GM23338 (cell line): ENCODE results near the gene NME5. TPM values are rescaled to one million over a fixed set of nuclear protein-coding genes. Genes with fewer than 3 reads are reported as not detected.

Experiments
- ATAC-seq: fragments of 200-7000 bp; cut with Tn5 transposase; 3 replicates; pipeline ENCODE4 v1.9.1; 2020
- DNase-seq: peaks from one replicate; pipeline ENCODE4 v3.0.0-alpha.2; 2015; ENCODE audit warnings: low spot score
- H2AFZ ChIP-seq: fragments of 200-600 bp; sonication (generic); 2 replicates; pipeline ENCODE4 v1.8.0; 2016; ENCODE audit warnings: antibody characterized with exemption, mild to moderate bottlenecking, moderate library complexity
- H3F3A ChIP-seq: fragments of 200-600 bp; sonication (generic); replicated peaks from 2 replicates; pipeline ENCODE4 v1.8.0; 2017; ENCODE audit warnings: antibody characterized with exemption, mixed run types, low read depth
- H3K27ac ChIP-seq: fragments of 200-600 bp; sonication (generic); 2 replicates; pipeline ENCODE4 v1.6.1; 2016; ENCODE audit warnings: low read depth
- H3K27me3 ChIP-seq: fragments of 200-600 bp; sonication (generic); 2 replicates; pipeline ENCODE4 v1.8.0; 2016; ENCODE audit warnings: mild to moderate bottlenecking, mixed run types, moderate library complexity; ENCODE audit not compliant: insufficient read depth
- H3K36me3 ChIP-seq: fragments of 200-600 bp; sonication (generic); 2 replicates; pipeline ENCODE4 v1.8.0; 2016; ENCODE audit warnings: mild to moderate bottlenecking; ENCODE audit not compliant: insufficient read depth
- H3K4me1 ChIP-seq: fragments of 200-600 bp; sonication (generic); 2 replicates; pipeline ENCODE4 v1.8.0; 2016; ENCODE audit warnings: mild to moderate bottlenecking, moderate library complexity; ENCODE audit not compliant: insufficient read depth
- H3K4me2 ChIP-seq: fragments of 200-600 bp; sonication (generic); 2 replicates; pipeline ENCODE4 v1.7.1; 2017; ENCODE audit warnings: mixed run types
- H3K4me3 ChIP-seq: fragments of 200-600 bp; sonication (generic); 2 replicates; pipeline ENCODE4 v1.6.1; 2016; ENCODE audit warnings: mixed run types
- H3K79me2 ChIP-seq: fragments of 200-600 bp; sonication (generic); replicated peaks from 2 replicates; pipeline ENCODE4 v1.8.0; 2017; ENCODE audit warnings: mild to moderate bottlenecking; ENCODE audit not compliant: insufficient read depth
- H3K9me2 ChIP-seq: fragments of 200-600 bp; sonication (generic); 2 replicates; pipeline ENCODE4 v1.8.0; 2017; ENCODE audit not compliant: insufficient read depth
- H4K20me1 ChIP-seq: fragments of 200-600 bp; sonication (generic); replicated peaks from 2 replicates; pipeline ENCODE4 v1.8.0; 2017; ENCODE audit warnings: mild to moderate bottlenecking; ENCODE audit not compliant: insufficient read depth
- H3K27ac Mint-ChIP-seq: 2 replicates; pipeline ENCODE4 v1.8.0; 2020; ENCODE audit warnings: inconsistent platforms, mild to moderate bottlenecking, moderate library complexity, mixed read lengths
- H3K27me3 Mint-ChIP-seq: 3 replicates; pipeline ENCODE4 v1.8.0; 2022; ENCODE audit warnings: low read depth, mild to moderate bottlenecking, moderate library complexity, mixed read lengths, inconsistent platforms; ENCODE audit not compliant: insufficient read depth, poor library complexity
- H3K36me3 Mint-ChIP-seq: 3 replicates; pipeline ENCODE4 v1.8.0; 2021; ENCODE audit warnings: low read depth, mild to moderate bottlenecking, inconsistent platforms, moderate library complexity, mixed read lengths
- H3K4me1 Mint-ChIP-seq: 3 replicates; pipeline ENCODE4 v1.8.0; 2020; ENCODE audit warnings: mild to moderate bottlenecking, inconsistent platforms, mixed read lengths
- H3K4me3 Mint-ChIP-seq: 3 replicates; pipeline ENCODE4 v1.8.0; 2021; ENCODE audit warnings: moderate library complexity, mild to moderate bottlenecking, inconsistent platforms, mixed read lengths
- H3K9me3 Mint-ChIP-seq: 3 replicates; pipeline ENCODE4 v1.8.0; 2020; ENCODE audit warnings: moderate library complexity, mild to moderate bottlenecking, inconsistent platforms, mixed read lengths
- CREB1 ChIP-seq: fragments of 250-450 bp; sonication (Bioruptor Pico); IDR thresholded peaks from 2 replicates; pipeline ENCODE4 v1.5.0; 2020; ENCODE audit warnings: low read depth, mild to moderate bottlenecking, moderate library complexity
- EZH2 ChIP-seq: fragments of 200-600 bp; sonication (generic); IDR thresholded peaks from one replicate; pipeline ENCODE4 v1.8.0; 2017; ENCODE audit warnings: antibody characterized with exemption, mild to moderate bottlenecking, low read depth; ENCODE audit not compliant: unreplicated experiment
- EZH2phosphoT487 ChIP-seq: fragments of 200-600 bp; sonication (generic); IDR thresholded peaks from one replicate; pipeline ENCODE4 v1.8.1; 2018; ENCODE audit warnings: antibody characterized with exemption; ENCODE audit not compliant: unreplicated experiment
- JUNB ChIP-seq: IDR thresholded peaks from one replicate; pipeline ENCODE4 v1.6.1; 2016; ENCODE audit warnings: antibody characterized with exemption; ENCODE audit not compliant: unreplicated experiment
- POLR2AphosphoS5 ChIP-seq: IDR thresholded peaks from 2 replicates; pipeline ENCODE4 v1.6.1; 2016; ENCODE audit warnings: antibody characterized with exemption, low read depth
- STAT1 ChIP-seq: IDR thresholded peaks from one replicate; pipeline ENCODE4 v1.6.1; 2016; ENCODE audit warnings: antibody characterized with exemption; ENCODE audit not compliant: unreplicated experiment
- ZNF331 ChIP-seq: fragments of 250-450 bp; sonication (Bioruptor Pico); IDR thresholded peaks from 2 replicates; pipeline ENCODE4 v1.5.0; 2020; ENCODE audit warnings: low read depth, mild to moderate bottlenecking, moderate library complexity
- polyA plus RNA-seq: library from polyadenylated mRNA; unstranded; fragments of >200 nt; fragmentation: Nextera tagmentation; extraction: Ambion mirVana; gene quantifications from 2 replicates; pipeline ENCODE4 v1.2.1, GENCODE V29; 2016
- total RNA-seq: library from RNA; depleted of rRNA; stranded (reverse); fragments of >200 nt; shearing (Covaris generic); gene quantifications from 2 replicates; pipeline ENCODE4 v1.2.3, GENCODE V29; 2014
- TF ChIP-seq, protein P1 (sequence below): IDR thresholded peaks from one replicate; pipeline ENCODE4 v1.6.1; 2018; ENCODE audit warnings: antibody characterized with exemption; ENCODE audit not compliant: unreplicated experiment
- TF ChIP-seq, protein P2 (sequence below): fragments of 250-450 bp; sonication (Bioruptor Pico); IDR thresholded peaks from 2 replicates; pipeline ENCODE4 v1.5.0; 2020; ENCODE audit warnings: mild to moderate bottlenecking, moderate library complexity

The NME5 gene
- total and polyA plus RNA-seq, 2 experiments from 2014 or later = 0.45 TPM; not detected in 1

- TF ChIP-seq STAT1 (no peak), ZNF331 (CRISPR knock-in tag) (no peak)
- H3K36me3 Mint-ChIP-seq = peaks cover 79% of the 10 kb centered on the region
- Histone ChIP-seq H4K20me1 (peaks cover 6% of the 10 kb centered on the region), H3K4me3 (no peak overlapping the region), H3K27ac (no peak overlapping the region), H3K9me2 (no peaks in the 10 kb centered on the region), H3K4me1 (no peaks in the 10 kb centered on the region), H3K4me2 (no peak overlapping the region), H3K79me2 (no peaks in the 10 kb centered on the region), H3K36me3 (peaks cover 80% of the 10 kb centered on the region), H3K27me3 (no peaks in the 10 kb centered on the region), H2AFZ (no peak overlapping the region), H3F3A (peaks cover 10% of the 10 kb centered on the region; the same call in 1 of the 2 replicates)
- no peak overlapping the region for H3K27ac Mint-ChIP-seq
- DNase-seq (no peak), ATAC-seq (no peak)
- H3K27me3 Mint-ChIP-seq = no peaks in the 10 kb centered on the region
- no peaks in the 10 kb centered on the region for H3K4me1 Mint-ChIP-seq
- H3K4me3 Mint-ChIP-seq = no peak overlapping the region
- H3K9me3 Mint-ChIP-seq = no peaks in the 10 kb centered on the region
Observed at GRCh38 chr5:138188626-138189025, 49.4 kb upstream of the NME5 start.

DNA sequence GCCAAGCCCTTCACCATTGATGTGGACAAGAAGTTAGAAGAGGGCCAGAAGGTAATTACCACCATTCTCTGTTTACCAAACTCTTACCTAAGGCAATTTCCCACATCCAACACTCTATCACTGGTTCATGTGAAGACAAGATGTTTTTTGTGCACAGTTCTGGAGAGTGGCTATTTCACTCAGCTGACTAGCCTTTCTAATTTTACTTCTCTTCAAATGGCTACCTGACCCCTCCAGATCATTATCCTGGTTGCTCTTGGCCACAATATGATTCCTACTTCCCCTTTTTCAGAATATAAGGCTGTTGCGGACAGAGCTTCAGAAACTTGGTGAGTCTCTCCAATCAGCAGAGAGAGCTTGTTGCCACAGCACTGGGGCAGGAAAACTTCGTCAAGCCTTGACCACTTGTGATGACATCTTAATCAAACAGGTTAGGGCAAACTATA, 46.8 kb upstream of the NME5 start:
- no peak for DNase-seq
- Mint-ChIP-seq H3K27me3 (peaks cover 4% of the 10 kb centered on the region), H3K36me3 (peaks cover 89% of the 10 kb centered on the region), H3K4me3 (no peak overlapping the region), H3K9me3 (no peaks in the 10 kb centered on the region), H3K27ac (no peak overlapping the region), H3K4me1 (no peaks in the 10 kb centered on the region)
- H3F3A ChIP-seq = peaks cover 14% of the 10 kb centered on the region; the same call in 1 of the 2 replicates
- no peaks in the 10 kb centered on the region for H3K27me3 ChIP-seq
- H3K4me1 ChIP-seq = no peaks in the 10 kb centered on the region
- H3K4me3 ChIP-seq = no peak overlapping the region
- H3K79me2 ChIP-seq = peaks cover 5% of the 10 kb centered on the region; the same call in 1 of the 2 replicates
- H3K27ac ChIP-seq = no peak overlapping the region
- H2AFZ ChIP-seq = no peak overlapping the region
- peaks cover 84% of the 10 kb centered on the region for H3K36me3 ChIP-seq
- TF ChIP-seq CREB1 (CRISPR knock-in tag) (no peak), EZH2 (no peak), EZH2phosphoT487 (no peak), JUNB (no peak), STAT1 (no peak), POLR2AphosphoS5 (no peak)
- TF ChIP-seq, protein P1, sequence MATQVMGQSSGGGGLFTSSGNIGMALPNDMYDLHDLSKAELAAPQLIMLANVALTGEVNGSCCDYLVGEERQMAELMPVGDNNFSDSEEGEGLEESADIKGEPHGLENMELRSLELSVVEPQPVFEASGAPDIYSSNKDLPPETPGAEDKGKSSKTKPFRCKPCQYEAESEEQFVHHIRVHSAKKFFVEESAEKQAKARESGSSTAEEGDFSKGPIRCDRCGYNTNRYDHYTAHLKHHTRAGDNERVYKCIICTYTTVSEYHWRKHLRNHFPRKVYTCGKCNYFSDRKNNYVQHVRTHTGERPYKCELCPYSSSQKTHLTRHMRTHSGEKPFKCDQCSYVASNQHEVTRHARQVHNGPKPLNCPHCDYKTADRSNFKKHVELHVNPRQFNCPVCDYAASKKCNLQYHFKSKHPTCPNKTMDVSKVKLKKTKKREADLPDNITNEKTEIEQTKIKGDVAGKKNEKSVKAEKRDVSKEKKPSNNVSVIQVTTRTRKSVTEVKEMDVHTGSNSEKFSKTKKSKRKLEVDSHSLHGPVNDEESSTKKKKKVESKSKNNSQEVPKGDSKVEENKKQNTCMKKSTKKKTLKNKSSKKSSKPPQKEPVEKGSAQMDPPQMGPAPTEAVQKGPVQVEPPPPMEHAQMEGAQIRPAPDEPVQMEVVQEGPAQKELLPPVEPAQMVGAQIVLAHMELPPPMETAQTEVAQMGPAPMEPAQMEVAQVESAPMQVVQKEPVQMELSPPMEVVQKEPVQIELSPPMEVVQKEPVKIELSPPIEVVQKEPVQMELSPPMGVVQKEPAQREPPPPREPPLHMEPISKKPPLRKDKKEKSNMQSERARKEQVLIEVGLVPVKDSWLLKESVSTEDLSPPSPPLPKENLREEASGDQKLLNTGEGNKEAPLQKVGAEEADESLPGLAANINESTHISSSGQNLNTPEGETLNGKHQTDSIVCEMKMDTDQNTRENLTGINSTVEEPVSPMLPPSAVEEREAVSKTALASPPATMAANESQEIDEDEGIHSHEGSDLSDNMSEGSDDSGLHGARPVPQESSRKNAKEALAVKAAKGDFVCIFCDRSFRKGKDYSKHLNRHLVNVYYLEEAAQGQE = no peak
- TF ChIP-seq, protein P2, sequence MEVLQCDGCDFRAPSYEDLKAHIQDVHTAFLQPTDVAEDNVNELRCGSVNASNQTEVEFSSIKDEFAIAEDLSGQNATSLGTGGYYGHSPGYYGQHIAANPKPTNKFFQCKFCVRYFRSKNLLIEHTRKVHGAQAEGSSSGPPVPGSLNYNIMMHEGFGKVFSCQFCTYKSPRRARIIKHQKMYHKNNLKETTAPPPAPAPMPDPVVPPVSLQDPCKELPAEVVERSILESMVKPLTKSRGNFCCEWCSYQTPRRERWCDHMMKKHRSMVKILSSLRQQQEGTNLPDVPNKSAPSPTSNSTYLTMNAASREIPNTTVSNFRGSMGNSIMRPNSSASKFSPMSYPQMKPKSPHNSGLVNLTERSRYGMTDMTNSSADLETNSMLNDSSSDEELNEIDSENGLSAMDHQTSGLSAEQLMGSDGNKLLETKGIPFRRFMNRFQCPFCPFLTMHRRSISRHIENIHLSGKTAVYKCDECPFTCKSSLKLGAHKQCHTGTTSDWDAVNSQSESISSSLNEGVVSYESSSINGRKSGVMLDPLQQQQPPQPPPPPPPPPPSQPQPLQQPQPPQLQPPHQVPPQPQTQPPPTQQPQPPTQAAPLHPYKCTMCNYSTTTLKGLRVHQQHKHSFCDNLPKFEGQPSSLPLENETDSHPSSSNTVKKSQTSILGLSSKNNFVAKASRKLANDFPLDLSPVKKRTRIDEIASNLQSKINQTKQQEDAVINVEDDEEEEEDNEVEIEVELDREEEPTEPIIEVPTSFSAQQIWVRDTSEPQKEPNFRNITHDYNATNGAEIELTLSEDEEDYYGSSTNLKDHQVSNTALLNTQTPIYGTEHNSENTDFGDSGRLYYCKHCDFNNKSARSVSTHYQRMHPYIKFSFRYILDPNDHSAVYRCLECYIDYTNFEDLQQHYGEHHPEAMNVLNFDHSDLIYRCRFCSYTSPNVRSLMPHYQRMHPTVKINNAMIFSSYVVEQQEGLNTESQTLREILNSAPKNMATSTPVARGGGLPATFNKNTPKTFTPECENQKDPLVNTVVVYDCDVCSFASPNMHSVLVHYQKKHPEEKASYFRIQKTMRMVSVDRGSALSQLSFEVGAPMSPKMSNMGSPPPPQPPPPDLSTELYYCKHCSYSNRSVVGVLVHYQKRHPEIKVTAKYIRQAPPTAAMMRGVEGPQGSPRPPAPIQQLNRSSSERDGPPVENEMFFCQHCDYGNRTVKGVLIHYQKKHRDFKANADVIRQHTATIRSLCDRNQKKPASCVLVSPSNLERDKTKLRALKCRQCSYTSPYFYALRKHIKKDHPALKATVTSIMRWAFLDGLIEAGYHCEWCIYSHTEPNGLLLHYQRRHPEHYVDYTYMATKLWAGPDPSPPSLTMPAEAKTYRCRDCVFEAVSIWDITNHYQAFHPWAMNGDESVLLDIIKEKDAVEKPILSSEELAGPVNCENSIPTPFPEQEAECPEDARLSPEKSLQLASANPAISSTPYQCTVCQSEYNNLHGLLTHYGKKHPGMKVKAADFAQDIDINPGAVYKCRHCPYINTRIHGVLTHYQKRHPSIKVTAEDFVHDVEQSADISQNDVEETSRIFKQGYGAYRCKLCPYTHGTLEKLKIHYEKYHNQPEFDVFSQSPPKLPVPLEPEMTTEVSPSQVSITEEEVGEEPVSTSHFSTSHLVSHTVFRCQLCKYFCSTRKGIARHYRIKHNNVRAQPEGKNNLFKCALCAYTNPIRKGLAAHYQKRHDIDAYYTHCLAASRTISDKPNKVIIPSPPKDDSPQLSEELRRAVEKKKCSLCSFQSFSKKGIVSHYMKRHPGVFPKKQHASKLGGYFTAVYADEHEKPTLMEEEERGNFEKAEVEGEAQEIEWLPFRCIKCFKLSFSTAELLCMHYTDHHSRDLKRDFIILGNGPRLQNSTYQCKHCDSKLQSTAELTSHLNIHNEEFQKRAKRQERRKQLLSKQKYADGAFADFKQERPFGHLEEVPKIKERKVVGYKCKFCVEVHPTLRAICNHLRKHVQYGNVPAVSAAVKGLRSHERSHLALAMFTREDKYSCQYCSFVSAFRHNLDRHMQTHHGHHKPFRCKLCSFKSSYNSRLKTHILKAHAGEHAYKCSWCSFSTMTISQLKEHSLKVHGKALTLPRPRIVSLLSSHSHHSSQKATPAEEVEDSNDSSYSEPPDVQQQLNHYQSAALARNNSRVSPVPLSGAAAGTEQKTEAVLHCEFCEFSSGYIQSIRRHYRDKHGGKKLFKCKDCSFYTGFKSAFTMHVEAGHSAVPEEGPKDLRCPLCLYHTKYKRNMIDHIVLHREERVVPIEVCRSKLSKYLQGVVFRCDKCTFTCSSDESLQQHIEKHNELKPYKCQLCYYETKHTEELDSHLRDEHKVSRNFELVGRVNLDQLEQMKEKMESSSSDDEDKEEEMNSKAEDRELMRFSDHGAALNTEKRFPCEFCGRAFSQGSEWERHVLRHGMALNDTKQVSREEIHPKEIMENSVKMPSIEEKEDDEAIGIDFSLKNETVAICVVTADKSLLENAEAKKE (CRISPR knock-in tag) = no peak
- no peaks in the 10 kb centered on the region for H3K9me2 ChIP-seq
- H4K20me1 ChIP-seq = peaks cover 3% of the 10 kb centered on the region
- no peak for ATAC-seq
- H3K4me2 ChIP-seq = no peak overlapping the region
